T-cell (primary cell): ENCODE data around the gene TAP2. TPM values are rescaled to one million over a fixed set of nuclear protein-coding genes. Genes with fewer than 3 reads are reported as not detected.

Source experiments
- ATAC-seq, 4 experiments: fragments of 200-7000 bp in 3 of 4; fragments of 150-1000 bp in 1 of 4; cut with Tn5 transposase; replicated peaks in 1 of 4; 1 replicate in 3 of 4; 2 replicates in 1 of 4; pipeline ENCODE4 v1.10.0; 2021; ENCODE audit warnings: moderate library complexity in 3 of 4, mild to moderate bottlenecking in 2 of 4, moderate number of reproducible peaks in 1 of 4
- CTCF ChIA-PET, 2 donors: fragments of 300-600 bp; sonication (Branson Sonifier 250); formaldehyde crosslinking; loops; one replicate each; lab custom pipeline; 2022; ENCODE audit warnings: antibody characterized with exemption in 2 of 2; lab: Charles Lee
- POLR2A ChIA-PET, 2 donors: fragments of 300-600 bp; sonication (Branson Sonifier 250); formaldehyde crosslinking; loops; one replicate each; lab custom pipeline; 2022; ENCODE audit warnings: antibody characterized with exemption in 2 of 2; lab: Charles Lee
- DNase-seq, 35 experiments: peaks; one replicate each; pipeline versions ENCODE4 v3.0.0 to v3.0.0-alpha.2; 2013 to 2023
- H3K27ac ChIP-seq: one replicate; pipeline ENCODE4 v1.5.1; 2013; ENCODE audit warnings: low read length
- H3K27me3 ChIP-seq, 2 experiments: replicated peaks in 1 of 2; 1 replicate in 1 of 2; 2 replicates in 1 of 2; pipeline versions ENCODE4 v1.6.1 to v1.7.0; 2013; ENCODE audit warnings: low read length in 1 of 2, mixed read lengths in 1 of 2; ENCODE audit not compliant: control insufficient read depth in 2 of 2, insufficient read depth in 2 of 2; ENCODE audit errors: extremely low read depth in 1 of 2
- H3K36me3 ChIP-seq, 2 donors: 1 replicate in 1 of 2; 2 replicates in 1 of 2; pipeline versions ENCODE4 v1.6.1 to v1.7.0; 2013; ENCODE audit warnings: low read length in 1 of 2; ENCODE audit not compliant: control insufficient read depth in 2 of 2, insufficient read depth in 1 of 2; ENCODE audit errors: extremely low read depth in 1 of 2
- H3K4me1 ChIP-seq, 2 experiments: 1 replicate in 1 of 2; 2 replicates in 1 of 2; pipeline versions ENCODE4 v1.6.1 to v1.7.0; 2013; ENCODE audit warnings: low read length in 2 of 2, mixed read lengths in 1 of 2; ENCODE audit not compliant: insufficient read depth in 2 of 2, control insufficient read depth in 1 of 2; ENCODE audit errors: extremely low read depth in 1 of 2
- H3K4me3 ChIP-seq, 2 donors: 1 replicate in 1 of 2; 2 replicates in 1 of 2; pipeline versions ENCODE4 v1.5.1 to v1.7.0; 2013; ENCODE audit warnings: mild to moderate bottlenecking in 2 of 2, low read length in 1 of 2, moderate library complexity in 1 of 2; ENCODE audit not compliant: control insufficient read depth in 1 of 2; ENCODE audit errors: extremely low read depth in 1 of 2
- H3K9me3 ChIP-seq: 2 replicates; pipeline ENCODE4 v1.7.0; 2013
- H3K27ac Mint-ChIP-seq, 2 donors: one replicate each; pipeline ENCODE4 v1.8.0; 2020 to 2021; ENCODE audit warnings: mild to moderate bottlenecking in 2 of 2, mixed read lengths in 2 of 2
- H3K27me3 Mint-ChIP-seq, 2 donors: one replicate each; pipeline ENCODE4 v1.8.0; 2021 to 2022; ENCODE audit warnings: mixed read lengths in 2 of 2
- H3K36me3 Mint-ChIP-seq: one replicate; pipeline ENCODE4 v1.8.0; 2021; ENCODE audit warnings: mixed read lengths
- H3K4me1 Mint-ChIP-seq, 3 donors: one replicate each; pipeline ENCODE4 v1.8.0; 2020 to 2022; ENCODE audit warnings: mixed read lengths in 3 of 3, mild to moderate bottlenecking in 1 of 3
- H3K4me3 Mint-ChIP-seq, 3 donors: one replicate each; pipeline ENCODE4 v1.8.0; 2020 to 2022; ENCODE audit warnings: mild to moderate bottlenecking in 3 of 3, mixed read lengths in 3 of 3, moderate library complexity in 3 of 3
- H3K9me3 Mint-ChIP-seq, 3 donors: one replicate each; pipeline ENCODE4 v1.8.0; 2020 to 2022; ENCODE audit warnings: mixed read lengths in 3 of 3
- WGBS: methylation state at CpG from one replicate; pipeline ENCODE4 v1.1.5; 2013; ENCODE audit warnings: missing lambda C conversion rate; ENCODE audit not compliant: insufficient coverage; 5-methylcytosine and 5-hydroxymethylcytosine counted together
- total RNA-seq, 35 experiments: library from RNA in 6 of 35; stranded (reverse) in 6 of 35; fragments of 120-200 nt in 1 of 35; gene quantifications; one replicate each; pipeline versions ENCODE4 v1.2.1 to v1.2.4 and lab custom pipeline; 2013 to 2026

Gene TAP2
- total RNA-seq, 5 donors from 2014 or later (not counting 1 experiment from before 2014, with no cell fraction given), result 116 to 147 (median 140) TPM

GRCh38 chr6:32792901-32793435, 45.6 kb downstream of the TAP2 start:
- no peaks in the 10 kb centered on the region for H3K36me3 Mint-ChIP-seq
- no CpG with 5 or more reads among the region's 3 CpGs for WGBS
- H3K27me3 ChIP-seq, result peaks cover 0 to 22% of the 10 kb centered on the region in 2 experiments
- peaks cover 10 to 13% of the 10 kb centered on the region in 2 experiments for H3K4me1 ChIP-seq
- ChIA-PET CTCF (interaction anchor here in 1 of 2 donors (0.9 to 1.3 kb wide), 3 partner anchors 101 to 379 kb away, joined by 3 to 4 read pairs (median 3); no protein-coding TSS in a partner anchor), POLR2A (no interaction called here)
- no peaks in the 10 kb centered on the region for H3K36me3 ChIP-seq
- H3K9me3 Mint-ChIP-seq, result no peaks in the 10 kb centered on the region
- H3K4me3 ChIP-seq, result no peak overlapping the region
- no peaks in the 10 kb centered on the region for H3K9me3 ChIP-seq
- no peak overlapping the region for H3K27ac Mint-ChIP-seq
- no peak overlapping the region for H3K4me3 Mint-ChIP-seq
- no peak overlapping the region for H3K27ac ChIP-seq
- peaks cover 21 to 26% (median 26%) of the 10 kb centered on the region in 3 donors for H3K4me1 Mint-ChIP-seq
- peaks cover 12 to 53% of the 10 kb centered on the region in 2 donors for H3K27me3 Mint-ChIP-seq
- DNase-seq (no peak), ATAC-seq (no peak)

- H3K36me3 ChIP-seq, result no peaks in the 10 kb centered on the region
- Mint-ChIP-seq H3K36me3 (no peaks in the 10 kb centered on the region), H3K4me1 (peaks cover 15 to 17% (median 15%) of the 10 kb centered on the region in 3 donors), H3K27me3 (peaks cover 36 to 67% of the 10 kb centered on the region in 2 donors), H3K4me3 (no peak overlapping the region), H3K27ac (no peak overlapping the region), H3K9me3 (no peaks in the 10 kb centered on the region)
- CTCF ChIA-PET, result no interaction called here
- 60% methylated on average over 1 of the region's 2 CpGs for WGBS
- H3K27ac ChIP-seq, result no peak overlapping the region
- DNase-seq (no peak), ATAC-seq (no peak)
- no peak overlapping the region for H3K4me3 ChIP-seq
- no peaks in the 10 kb centered on the region for H3K9me3 ChIP-seq
- H3K4me1 ChIP-seq, result peaks cover 3 to 10% of the 10 kb centered on the region in 2 experiments
- POLR2A ChIA-PET, result no interaction called here
- H3K27me3 ChIP-seq, result peaks cover 0 to 6% of the 10 kb centered on the region in 2 experiments
Measured at GRCh38 chr6:32790306-32790705, 48.2 kb downstream of the TAP2 start.

Other genes with a start within 250 kb of the TAP2 start
- gene HLA-DRB1, start 248.9 kb downstream of the TAP2 start, total RNA-seq, result 10 to 100 TPM; 23.4 to 44.1 (median 30.3) TPM
- 10 to 100 TPM in 3 of 5 donors, 1 to 10 TPM in 2; 6.9 to 25.8 (median 10.8) TPM for gene HLA-DQA1, start 201.3 kb downstream of the TAP2 start, total RNA-seq
- gene HLA-DQB1, start 172.1 kb downstream of the TAP2 start, total RNA-seq, result 10 to 100 TPM in 4 of 5 donors, 1 to 10 TPM in 1; 4.2 to 28.1 (median 17.0) TPM
- gene HLA-DQA2, start 97.3 kb downstream of the TAP2 start, total RNA-seq, result 1 to 10 TPM in 3 of 5 donors, under 1 TPM in 2; 0.35 to 2.7 (median 1.1) TPM
- 1 to 10 TPM in 2 of 5 donors, under 1 TPM in 2, not detected in 1; 0.70 to 3.1 (median 1.3) TPM for gene HLA-DQB2, start 75.2 kb downstream of the TAP2 start, total RNA-seq
- gene HLA-DOB, start 21.7 kb downstream of the TAP2 start, total RNA-seq, result 1 to 10 TPM; 3.3 to 8.2 (median 3.9) TPM
- gene PSMB8, start 5.3 kb upstream of the TAP2 start, total RNA-seq, result 100 to 1,000 TPM; 131 to 171 (median 150) TPM
- 100 to 1,000 TPM; 117 to 163 (median 147) TPM for gene TAP1, start 15.0 kb upstream of the TAP2 start, total RNA-seq
- gene PSMB9, start 15.5 kb upstream of the TAP2 start, total RNA-seq, result 100 to 1,000 TPM; 110 to 173 (median 134) TPM
- 10 to 100 TPM in 3 of 5 donors, 1 to 10 TPM in 2; 8.8 to 30.6 (median 10.6) TPM for gene HLA-DMB, start 102.3 kb upstream of the TAP2 start, total RNA-seq
- 10 to 100 TPM; 22.3 to 37.8 (median 27.5) TPM for gene HLA-DMA, start 114.4 kb upstream of the TAP2 start, total RNA-seq
- gene BRD2, start 129.9 kb upstream of the TAP2 start, total RNA-seq, result 100 to 1,000 TPM; 320 to 383 (median 358) TPM
- gene HLA-DOA, start 170.9 kb upstream of the TAP2 start, total RNA-seq, result 10 to 100 TPM in 3 of 5 donors, 1 to 10 TPM in 2; 6.1 to 17.0 (median 13.4) TPM
- gene HLA-DPA1, start 234.9 kb upstream of the TAP2 start, total RNA-seq, result 10 to 100 TPM; 29.6 to 68.4 (median 35.9) TPM
- gene HLA-DPB1, start 237.3 kb upstream of the TAP2 start, total RNA-seq, result 10 to 100 TPM; 41.2 to 78.9 (median 58.4) TPM